Measurements from ENCODE around the gene KIF26B.

Gene KIF26B

DNA sequence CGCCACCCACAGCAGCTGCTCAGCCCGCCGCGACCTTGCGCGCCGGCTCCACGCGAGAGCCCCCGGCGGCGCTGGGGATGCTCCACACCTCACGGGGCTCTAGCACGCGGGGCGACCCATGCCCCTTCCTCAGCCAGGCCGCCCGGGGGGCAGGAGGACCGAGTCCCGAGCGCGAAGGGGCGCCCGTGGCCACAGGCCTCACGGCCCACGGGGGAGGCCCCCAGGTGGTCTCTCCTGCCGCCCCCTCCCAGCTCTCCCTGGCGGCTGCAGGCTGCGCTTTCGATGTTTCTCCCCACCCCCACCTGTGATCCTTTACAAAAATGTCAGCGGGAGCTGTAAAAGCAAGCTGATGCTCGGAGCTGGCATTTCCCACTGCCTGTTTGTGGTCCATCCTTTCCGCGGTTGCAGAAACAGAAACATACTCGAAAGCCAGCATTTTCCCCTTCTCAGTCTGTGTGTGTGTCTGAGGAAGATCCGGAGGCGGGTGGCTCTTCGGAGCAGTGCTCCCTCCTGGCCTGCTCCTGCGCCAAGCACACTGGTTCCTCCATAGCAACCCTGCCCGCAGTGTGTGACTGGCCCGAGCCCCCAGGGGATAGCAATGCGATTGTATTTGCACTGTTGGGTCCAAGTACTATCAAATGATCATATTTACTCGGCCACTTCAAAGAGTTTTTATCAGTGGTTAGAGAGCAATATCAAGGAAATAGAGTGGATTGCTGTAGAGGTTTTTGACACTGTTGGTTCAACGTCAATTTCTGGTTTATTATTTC lies 2.1 kb downstream of the KIF26B start:
- H3K4me1 ChIP-seq (ENCODE audit: low read length), result 0 out of 2 replicates have a peak, but pooled peaks cover 5% of the 10 kb centered on the region
- H3K9me2 ChIP-seq (replicated peaks; ENCODE audit: insufficient read depth, low read length), result no peaks in the 10 kb centered on the region
- H3K79me2 ChIP-seq (ENCODE audit: low read length), result no peaks in the 10 kb centered on the region
- H3K27ac ChIP-seq (ENCODE audit: low read length), result no peak overlapping the region
- H3F3A ChIP-seq (ENCODE audit: insufficient read depth, low read length), result no peaks in the 10 kb centered on the region
- no peak for DNase-seq
- H2AFZ ChIP-seq (ENCODE audit: low read length), result peak overlapping the region; percentile 83
- H3K9me3 ChIP-seq (replicated peaks; ENCODE audit: insufficient read depth, low read length), result no peaks in the 10 kb centered on the region
- H4K20me1 ChIP-seq (ENCODE audit: insufficient read depth, low read length), result no peaks in the 10 kb centered on the region
- peak overlapping the region; percentile 62 for H3K4me3 ChIP-seq (ENCODE audit: low read length)
- TF ChIP-seq EZH2phosphoT487 (IDR thresholded peaks at IDR 0.05; ENCODE audit: low read length) (no peak), EZH2 (optimal IDR thresholded peaks at IDR 0.05; ENCODE audit: low read depth, low read length) (no peak)
- TF ChIP-seq, protein P1, sequence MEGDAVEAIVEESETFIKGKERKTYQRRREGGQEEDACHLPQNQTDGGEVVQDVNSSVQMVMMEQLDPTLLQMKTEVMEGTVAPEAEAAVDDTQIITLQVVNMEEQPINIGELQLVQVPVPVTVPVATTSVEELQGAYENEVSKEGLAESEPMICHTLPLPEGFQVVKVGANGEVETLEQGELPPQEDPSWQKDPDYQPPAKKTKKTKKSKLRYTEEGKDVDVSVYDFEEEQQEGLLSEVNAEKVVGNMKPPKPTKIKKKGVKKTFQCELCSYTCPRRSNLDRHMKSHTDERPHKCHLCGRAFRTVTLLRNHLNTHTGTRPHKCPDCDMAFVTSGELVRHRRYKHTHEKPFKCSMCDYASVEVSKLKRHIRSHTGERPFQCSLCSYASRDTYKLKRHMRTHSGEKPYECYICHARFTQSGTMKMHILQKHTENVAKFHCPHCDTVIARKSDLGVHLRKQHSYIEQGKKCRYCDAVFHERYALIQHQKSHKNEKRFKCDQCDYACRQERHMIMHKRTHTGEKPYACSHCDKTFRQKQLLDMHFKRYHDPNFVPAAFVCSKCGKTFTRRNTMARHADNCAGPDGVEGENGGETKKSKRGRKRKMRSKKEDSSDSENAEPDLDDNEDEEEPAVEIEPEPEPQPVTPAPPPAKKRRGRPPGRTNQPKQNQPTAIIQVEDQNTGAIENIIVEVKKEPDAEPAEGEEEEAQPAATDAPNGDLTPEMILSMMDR (IDR thresholded peaks at IDR 0.05; ENCODE audit: low read length), result no peak
- no peaks in the 10 kb centered on the region for H3K36me3 ChIP-seq (replicated peaks; ENCODE audit: insufficient read depth, low read length)
- peak overlapping the region; percentile 89 for H3K4me2 ChIP-seq (ENCODE audit: low read depth, low read length)
- peaks cover 15% of the 10 kb centered on the region for H3K27me3 ChIP-seq (replicated peaks; ENCODE audit: insufficient read depth, low read length)
- H3K9ac ChIP-seq (ENCODE audit: low read length), result peak overlapping the region; percentile 43; the same call in 1 of the 2 replicates

DNA sequence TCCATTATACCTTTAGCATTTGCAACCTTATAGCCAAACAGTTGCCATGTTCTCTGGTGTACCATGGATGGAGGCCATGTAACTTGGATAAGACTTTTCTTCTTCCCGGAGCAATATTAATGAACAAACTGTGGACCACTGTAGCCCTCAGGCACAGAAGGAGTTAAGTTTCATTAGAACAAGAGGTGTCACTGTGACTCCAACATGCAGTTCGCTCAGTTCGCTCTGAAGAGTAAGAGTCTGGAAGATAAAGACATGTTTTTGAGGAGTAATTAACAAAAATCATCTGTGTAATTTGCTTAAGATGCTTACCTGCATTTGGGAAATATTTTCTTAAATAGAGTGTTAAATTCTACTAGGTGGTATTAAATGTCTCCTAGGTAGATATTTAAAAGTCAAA lies 4.1 kb downstream of the KIF26B start:
- Histone ChIP-seq H3K9ac (ENCODE audit: low read length) (no peak overlapping the region), H3K27me3 (replicated peaks; ENCODE audit: insufficient read depth, low read length) (peaks cover 13% of the 10 kb centered on the region), H3K9me2 (replicated peaks; ENCODE audit: insufficient read depth, low read length) (no peaks in the 10 kb centered on the region), H3K4me1 (ENCODE audit: low read length) (0 out of 2 replicates have a peak, but pooled peaks cover 5% of the 10 kb centered on the region), H3K4me3 (ENCODE audit: low read length) (no peak overlapping the region), H3F3A (ENCODE audit: insufficient read depth, low read length) (no peaks in the 10 kb centered on the region), H4K20me1 (ENCODE audit: insufficient read depth, low read length) (no peaks in the 10 kb centered on the region), H3K4me2 (ENCODE audit: low read depth, low read length) (no peak overlapping the region), H3K79me2 (ENCODE audit: low read length) (no peaks in the 10 kb centered on the region), H2AFZ (ENCODE audit: low read length) (no peak overlapping the region), H3K36me3 (replicated peaks; ENCODE audit: insufficient read depth, low read length) (no peaks in the 10 kb centered on the region), H3K27ac (ENCODE audit: low read length) (no peak overlapping the region), H3K9me3 (replicated peaks; ENCODE audit: insufficient read depth, low read length) (no peaks in the 10 kb centered on the region)
- DNase-seq, result no peak
- no peak for TF ChIP-seq EZH2phosphoT487 (IDR thresholded peaks at IDR 0.05; ENCODE audit: low read length)
- no peak for TF ChIP-seq EZH2 (optimal IDR thresholded peaks at IDR 0.05; ENCODE audit: low read depth, low read length)
- TF ChIP-seq, protein P1 (IDR thresholded peaks at IDR 0.05; ENCODE audit: low read length), result no peak

DNA sequence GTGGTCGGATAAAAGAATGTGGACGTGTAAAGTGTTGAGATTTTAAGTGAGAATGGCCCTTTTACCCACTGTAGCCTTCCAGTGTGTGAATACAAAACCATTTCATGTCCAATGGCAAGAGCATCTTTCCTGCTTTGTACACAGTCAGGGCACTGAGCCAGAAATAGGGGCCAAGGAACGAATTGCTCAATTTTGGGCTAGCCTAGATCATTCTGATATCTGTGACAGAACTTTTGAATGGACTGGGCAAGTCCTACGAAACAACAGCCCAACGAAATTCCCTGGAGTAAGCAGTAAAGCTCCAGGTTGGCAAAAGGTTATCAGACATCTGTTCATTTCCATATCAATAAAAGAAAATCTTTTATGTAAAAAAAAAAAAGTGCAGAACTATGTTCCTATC lies 5.5 kb downstream of the KIF26B start:
- Histone ChIP-seq H3K9me2 (replicated peaks; ENCODE audit: insufficient read depth, low read length) (no peaks in the 10 kb centered on the region), H3K36me3 (replicated peaks; ENCODE audit: insufficient read depth, low read length) (no peaks in the 10 kb centered on the region), H3K4me3 (ENCODE audit: low read length) (no peak overlapping the region), H3K9ac (ENCODE audit: low read length) (no peak overlapping the region), H2AFZ (ENCODE audit: low read length) (no peak overlapping the region), H3K4me1 (ENCODE audit: low read length) (0 out of 2 replicates have a peak, but pooled peaks cover 5% of the 10 kb centered on the region), H4K20me1 (ENCODE audit: insufficient read depth, low read length) (no peaks in the 10 kb centered on the region), H3K4me2 (ENCODE audit: low read depth, low read length) (no peak overlapping the region), H3K27me3 (replicated peaks; ENCODE audit: insufficient read depth, low read length) (peaks cover 7% of the 10 kb centered on the region), H3K9me3 (replicated peaks; ENCODE audit: insufficient read depth, low read length) (no peaks in the 10 kb centered on the region), H3K27ac (ENCODE audit: low read length) (no peak overlapping the region), H3K79me2 (ENCODE audit: low read length) (no peaks in the 10 kb centered on the region), H3F3A (ENCODE audit: insufficient read depth, low read length) (no peaks in the 10 kb centered on the region)
- no peak for DNase-seq
- TF ChIP-seq EZH2phosphoT487 (IDR thresholded peaks at IDR 0.05; ENCODE audit: low read length), result no peak

All from MM.1S (cell line).